ENCODE data around the gene RPS14. TPM values are rescaled to one million over a fixed set of nuclear protein-coding genes. Genes with fewer than 3 reads are reported as not detected.

RPS14 gene
- total and polyA plus RNA-seq, 9 of the 15 experiments (the other 6 are each of a cell fraction or from before 2014, with no cell fraction given), result 1,824 to 5,983 (median 3,017) TPM

- TF ChIP-seq, protein P1, sequence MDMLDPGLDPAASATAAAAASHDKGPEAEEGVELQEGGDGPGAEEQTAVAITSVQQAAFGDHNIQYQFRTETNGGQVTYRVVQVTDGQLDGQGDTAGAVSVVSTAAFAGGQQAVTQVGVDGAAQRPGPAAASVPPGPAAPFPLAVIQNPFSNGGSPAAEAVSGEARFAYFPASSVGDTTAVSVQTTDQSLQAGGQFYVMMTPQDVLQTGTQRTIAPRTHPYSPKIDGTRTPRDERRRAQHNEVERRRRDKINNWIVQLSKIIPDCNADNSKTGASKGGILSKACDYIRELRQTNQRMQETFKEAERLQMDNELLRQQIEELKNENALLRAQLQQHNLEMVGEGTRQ (CRISPR knock-in tag; IDR thresholded peaks at IDR 0.05), result no peak
- TF ChIP-seq ZNF518B (CRISPR knock-in tag; IDR thresholded peaks at IDR 0.05) (no peak), FOXK2 (conservative IDR thresholded peaks at IDR 0.05 in 1 of 2, IDR thresholded peaks at IDR 0.05 in 1 of 2; ENCODE audit: low read depth in 2 of 2) (peak in 1 of 2 experiments; percentile 26; a peak in 2 of 4 replicates), POLR2AphosphoS5 (IDR thresholded peaks at IDR 0.05; ENCODE audit: control insufficient read depth, insufficient read depth, low read depth, low read length) (peak; percentile 94), OTX1 (CRISPR knock-in tag; IDR thresholded peaks at IDR 0.05) (no peak), U2AF1 (optimal IDR thresholded peaks at IDR 0.05; ENCODE audit: low read depth, low read length) (no peak), ARID2 (IDR thresholded peaks at IDR 0.05) (no peak), ZBTB43 (CRISPR knock-in tag; IDR thresholded peaks at IDR 0.05) (no peak), ZBTB33 (CRISPR knock-in tag; IDR thresholded peaks at IDR 0.05) (no peak), KLF16 (IDR thresholded peaks at IDR 0.05) (peak; percentile 88), ZNF232 (CRISPR knock-in tag; IDR thresholded peaks at IDR 0.05) (no peak), PTBP1 (IDR thresholded peaks at IDR 0.05; ENCODE audit: low read depth, low read length) (no peak)
- TF ChIP-seq, protein P2, sequence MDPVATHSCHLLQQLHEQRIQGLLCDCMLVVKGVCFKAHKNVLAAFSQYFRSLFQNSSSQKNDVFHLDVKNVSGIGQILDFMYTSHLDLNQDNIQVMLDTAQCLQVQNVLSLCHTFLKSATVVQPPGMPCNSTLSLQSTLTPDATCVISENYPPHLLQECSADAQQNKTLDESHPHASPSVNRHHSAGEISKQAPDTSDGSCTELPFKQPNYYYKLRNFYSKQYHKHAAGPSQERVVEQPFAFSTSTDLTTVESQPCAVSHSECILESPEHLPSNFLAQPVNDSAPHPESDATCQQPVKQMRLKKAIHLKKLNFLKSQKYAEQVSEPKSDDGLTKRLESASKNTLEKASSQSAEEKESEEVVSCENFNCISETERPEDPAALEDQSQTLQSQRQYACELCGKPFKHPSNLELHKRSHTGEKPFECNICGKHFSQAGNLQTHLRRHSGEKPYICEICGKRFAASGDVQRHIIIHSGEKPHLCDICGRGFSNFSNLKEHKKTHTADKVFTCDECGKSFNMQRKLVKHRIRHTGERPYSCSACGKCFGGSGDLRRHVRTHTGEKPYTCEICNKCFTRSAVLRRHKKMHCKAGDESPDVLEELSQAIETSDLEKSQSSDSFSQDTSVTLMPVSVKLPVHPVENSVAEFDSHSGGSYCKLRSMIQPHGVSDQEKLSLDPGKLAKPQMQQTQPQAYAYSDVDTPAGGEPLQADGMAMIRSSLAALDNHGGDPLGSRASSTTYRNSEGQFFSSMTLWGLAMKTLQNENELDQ (CRISPR knock-in tag; IDR thresholded peaks at IDR 0.05; ENCODE audit: borderline replicate concordance), result no peak
- TF ChIP-seq, protein P3, sequence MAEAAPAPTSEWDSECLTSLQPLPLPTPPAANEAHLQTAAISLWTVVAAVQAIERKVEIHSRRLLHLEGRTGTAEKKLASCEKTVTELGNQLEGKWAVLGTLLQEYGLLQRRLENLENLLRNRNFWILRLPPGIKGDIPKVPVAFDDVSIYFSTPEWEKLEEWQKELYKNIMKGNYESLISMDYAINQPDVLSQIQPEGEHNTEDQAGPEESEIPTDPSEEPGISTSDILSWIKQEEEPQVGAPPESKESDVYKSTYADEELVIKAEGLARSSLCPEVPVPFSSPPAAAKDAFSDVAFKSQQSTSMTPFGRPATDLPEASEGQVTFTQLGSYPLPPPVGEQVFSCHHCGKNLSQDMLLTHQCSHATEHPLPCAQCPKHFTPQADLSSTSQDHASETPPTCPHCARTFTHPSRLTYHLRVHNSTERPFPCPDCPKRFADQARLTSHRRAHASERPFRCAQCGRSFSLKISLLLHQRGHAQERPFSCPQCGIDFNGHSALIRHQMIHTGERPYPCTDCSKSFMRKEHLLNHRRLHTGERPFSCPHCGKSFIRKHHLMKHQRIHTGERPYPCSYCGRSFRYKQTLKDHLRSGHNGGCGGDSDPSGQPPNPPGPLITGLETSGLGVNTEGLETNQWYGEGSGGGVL (CRISPR knock-in tag; IDR thresholded peaks at IDR 0.05), result no peak
Observed at GRCh38 chr5:150481972-150482406, 32.5 kb upstream of the RPS14 start (continued).
